Astrocyte (in vitro differentiated cells and primary cell): ENCODE results near the gene SPRY1.

Source experiments
- EZH2 ChIP-seq: IDR thresholded peaks from 2 replicates; pipeline ENCODE4 v1.6.1; 2012; ENCODE audit warnings: mild to moderate bottlenecking, low read length, inconsistent platforms; ENCODE audit not compliant: insufficient read depth
- TF ChIP-seq, protein P1 (sequence below): IDR thresholded peaks from 2 replicates; pipeline ENCODE4 v1.5.1; 2011; ENCODE audit warnings: low read depth, mild to moderate bottlenecking, inconsistent platforms, low read length, moderate library complexity; ENCODE audit not compliant: insufficient read depth

DNA sequence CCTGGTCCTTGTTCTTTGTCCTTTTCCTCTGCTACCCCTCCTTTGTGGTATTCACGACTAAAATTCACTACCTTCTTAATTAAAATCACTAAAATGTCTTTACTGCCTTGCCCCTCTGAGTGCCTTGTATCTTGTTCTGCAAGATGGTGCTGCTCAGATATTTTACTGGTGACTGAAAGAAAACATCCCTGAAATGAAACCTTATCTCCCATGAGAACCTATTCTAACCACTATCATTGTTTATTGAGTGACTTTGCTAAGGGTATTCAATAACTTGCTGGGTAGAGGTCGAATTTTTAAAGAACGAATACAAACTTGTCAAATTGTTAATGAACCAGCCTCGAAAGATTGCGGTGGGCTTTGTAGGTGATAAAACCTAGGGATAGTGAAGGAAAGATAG is 52.8 kb downstream of the SPRY1 start:
- TF ChIP-seq, protein P1, sequence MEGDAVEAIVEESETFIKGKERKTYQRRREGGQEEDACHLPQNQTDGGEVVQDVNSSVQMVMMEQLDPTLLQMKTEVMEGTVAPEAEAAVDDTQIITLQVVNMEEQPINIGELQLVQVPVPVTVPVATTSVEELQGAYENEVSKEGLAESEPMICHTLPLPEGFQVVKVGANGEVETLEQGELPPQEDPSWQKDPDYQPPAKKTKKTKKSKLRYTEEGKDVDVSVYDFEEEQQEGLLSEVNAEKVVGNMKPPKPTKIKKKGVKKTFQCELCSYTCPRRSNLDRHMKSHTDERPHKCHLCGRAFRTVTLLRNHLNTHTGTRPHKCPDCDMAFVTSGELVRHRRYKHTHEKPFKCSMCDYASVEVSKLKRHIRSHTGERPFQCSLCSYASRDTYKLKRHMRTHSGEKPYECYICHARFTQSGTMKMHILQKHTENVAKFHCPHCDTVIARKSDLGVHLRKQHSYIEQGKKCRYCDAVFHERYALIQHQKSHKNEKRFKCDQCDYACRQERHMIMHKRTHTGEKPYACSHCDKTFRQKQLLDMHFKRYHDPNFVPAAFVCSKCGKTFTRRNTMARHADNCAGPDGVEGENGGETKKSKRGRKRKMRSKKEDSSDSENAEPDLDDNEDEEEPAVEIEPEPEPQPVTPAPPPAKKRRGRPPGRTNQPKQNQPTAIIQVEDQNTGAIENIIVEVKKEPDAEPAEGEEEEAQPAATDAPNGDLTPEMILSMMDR = no peak
- TF ChIP-seq EZH2 = no peak
